Bronchus fibroblast of lung (primary cell): ENCODE measurements around the gene HIC1. TPM values are rescaled to one million over a fixed set of nuclear protein-coding genes. Genes with fewer than 3 reads are reported as not detected.

Experiments
- total RNA-seq: library from RNA; depleted of rRNA; stranded (reverse); fragments of >200 nt; gene quantifications from 2 replicates; pipeline ENCODE4 v1.2.3, GENCODE V29; 2015

Gene HIC1
- total RNA-seq = 26.4 and 28.1 TPM in 2 replicates

GRCh38 chr17:2054512-2055291 is at the start of gene HIC1:
TSS of gene HIC1 (plus strand) at chr17:2055103. CDS start at chr17:2056691, 1,588 bp downstream.

GRCh38 chr17:2025220-2025621 is 29.7 kb upstream of the HIC1 start, which contains the start of gene RTN4RL1:
TSS of gene RTN4RL1 (minus strand) at chr17:2025334. CDS start at chr17:2024865, 469 bp downstream.

DNA sequence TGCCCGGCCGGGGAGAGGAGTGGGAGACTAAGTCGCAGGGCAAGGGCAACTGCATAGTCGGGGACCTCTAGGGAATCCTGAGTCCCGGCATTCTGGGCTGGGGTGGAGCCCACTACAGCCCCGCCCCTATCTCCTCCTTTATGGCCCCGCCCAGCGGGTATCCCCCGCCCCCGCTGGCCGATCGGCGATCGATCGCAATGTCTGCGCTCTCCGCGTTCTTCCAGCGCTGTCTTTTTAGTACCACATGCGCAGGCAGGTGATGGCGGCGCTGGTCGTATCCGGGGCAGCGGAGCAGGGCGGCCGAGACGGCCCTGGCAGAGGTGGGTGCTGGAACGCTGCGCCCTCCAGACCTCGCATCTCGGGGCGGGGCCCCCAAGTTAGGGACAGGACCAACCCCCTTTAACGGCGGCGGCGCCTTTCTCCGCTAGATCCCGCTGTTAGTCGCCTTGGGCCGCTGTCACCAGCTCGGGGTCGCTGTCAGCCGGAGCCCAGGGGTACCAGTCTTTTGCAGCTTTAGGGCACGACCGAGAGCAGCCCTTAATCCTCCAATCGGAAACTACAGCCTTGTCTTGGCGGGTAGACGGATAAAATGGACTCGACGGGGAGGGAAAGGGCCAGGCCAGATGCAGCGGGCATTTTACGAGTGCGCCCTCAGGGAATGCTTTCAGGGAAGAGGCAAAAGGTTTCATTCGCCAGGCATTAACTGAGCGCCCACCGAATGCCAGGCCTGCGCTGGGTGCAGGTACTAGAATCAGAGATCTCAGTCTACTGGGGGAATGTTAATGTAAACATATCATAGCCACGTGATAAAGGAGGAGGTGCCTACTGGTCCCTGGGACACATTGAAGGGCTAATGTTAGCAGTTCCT is 24.8 kb upstream of the HIC1 start, which contains the start of gene DPH1:
TSS of gene DPH1 (plus strand) at position 243 of the 868 bp plus-strand sequence. CDS start at position 260, 17 bp downstream.

GRCh38 chr17:2041561-2042389 is 13.1 kb upstream of the HIC1 start, which contains the start of gene OVCA2:
TSS of gene OVCA2 (plus strand) at chr17:2042022. CDS start at chr17:2042048, 26 bp downstream.

Other genes with a start within 250 kb of the HIC1 start
- gene SMYD4, start 225.2 kb upstream of the HIC1 start, total RNA-seq = 4.2 and 5.5 TPM in 2 replicates
- gene RPA1, start 225.1 kb upstream of the HIC1 start, total RNA-seq = 27.1 and 31.4 TPM in 2 replicates
- gene RTN4RL1, start 29.8 kb upstream of the HIC1 start, total RNA-seq = 0.30 and 0.34 TPM in 2 replicates
- gene DPH1, start 24.9 kb upstream of the HIC1 start, total RNA-seq = 23.8 and 23.9 TPM in 2 replicates
- 57.5 and 59.2 TPM in 2 replicates for gene OVCA2, start 13.1 kb upstream of the HIC1 start, total RNA-seq
- 23.3 and 25.1 TPM in 2 replicates for gene SMG6, start 248.7 kb downstream of the HIC1 start, total RNA-seq
- gene SRR, start 248.8 kb downstream of the HIC1 start, total RNA-seq = 32.7 and 37.5 TPM in 2 replicates